GM18526 (cell line): Measurements from ENCODE around the gene TPGS2.

Experiments
- POLR2A ChIP-seq: IDR thresholded peaks from 3 replicates; pipeline ENCODE4 v1.6.1; 2011; ENCODE audit not compliant: insufficient read length; ENCODE audit errors: extremely low read depth

TPGS2 gene

DNA sequence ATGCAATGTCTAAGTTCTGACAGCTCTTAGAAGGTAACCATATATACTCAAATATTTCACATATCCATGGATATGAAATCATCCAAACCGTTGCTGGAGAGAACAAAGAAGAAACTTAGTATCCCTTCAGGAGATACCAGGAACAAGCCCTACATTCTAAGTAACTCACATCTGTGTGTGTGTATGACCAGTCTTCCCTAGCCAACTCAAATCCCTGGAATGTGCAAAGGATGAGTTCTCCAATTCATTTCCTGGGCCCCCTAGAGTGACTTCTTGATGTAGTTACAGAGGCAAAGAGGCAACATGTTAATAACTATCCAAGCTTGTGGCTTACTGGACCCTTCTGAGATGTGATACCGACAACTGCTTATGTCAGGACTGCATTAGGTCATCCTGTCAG is 20.1 kb downstream of the TPGS2 start:
- TF ChIP-seq POLR2A = no peak

DNA sequence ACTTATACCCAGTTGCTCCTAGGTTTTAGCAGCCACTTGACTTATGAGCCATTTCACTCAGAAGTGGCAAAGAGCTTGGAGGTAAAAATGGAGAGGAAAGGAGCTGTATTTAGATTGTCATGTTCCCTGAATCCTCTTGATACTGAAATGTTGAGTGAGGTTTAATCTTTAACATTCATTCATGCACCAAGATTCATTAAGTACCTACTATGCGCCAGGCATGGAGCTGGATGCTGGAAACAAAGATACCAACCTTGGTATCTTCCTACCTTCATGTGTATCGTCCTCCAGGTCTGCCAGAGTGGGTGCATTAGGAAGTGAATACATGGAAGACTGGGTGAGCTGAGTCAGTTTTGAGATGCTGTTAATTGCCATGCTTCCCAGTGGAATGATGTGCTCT is 23.7 kb downstream of the TPGS2 start:
- no peak for TF ChIP-seq POLR2A

DNA sequence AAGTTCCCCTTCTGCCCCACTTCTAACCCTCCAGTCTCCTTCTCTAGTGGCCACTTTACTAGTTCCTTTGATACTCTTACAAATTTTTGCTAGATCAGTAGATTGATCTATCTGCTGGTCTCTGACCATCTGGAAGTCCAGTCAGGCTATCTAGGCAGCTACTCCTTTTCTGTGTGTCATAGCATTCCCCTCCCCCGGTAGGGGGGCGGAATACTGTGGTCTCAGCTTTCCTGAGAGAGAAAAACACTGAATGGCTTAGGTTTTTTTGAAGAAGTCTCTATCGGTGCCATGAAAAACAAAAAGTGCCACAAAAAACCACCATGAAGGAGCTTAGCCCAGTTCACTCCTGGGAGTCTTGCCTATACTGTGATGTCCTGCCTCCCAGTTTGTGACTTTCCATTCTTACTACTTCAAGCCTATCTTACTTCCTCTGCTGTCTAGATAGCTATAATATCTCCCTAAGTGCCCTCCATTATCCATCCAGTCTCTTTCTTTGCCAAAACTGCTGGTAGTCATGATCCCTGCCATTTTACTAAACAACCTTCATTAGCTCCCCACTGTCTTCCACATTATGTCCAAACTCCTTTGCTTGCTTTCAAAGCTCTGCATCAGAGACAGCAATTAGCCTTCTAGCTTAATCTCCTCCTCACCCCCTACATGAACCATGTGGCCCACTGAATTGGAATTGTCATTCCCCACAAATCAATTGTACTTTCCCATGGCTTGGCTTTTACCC is 29.9 kb downstream of the TPGS2 start:
- TF ChIP-seq POLR2A = no peak

DNA sequence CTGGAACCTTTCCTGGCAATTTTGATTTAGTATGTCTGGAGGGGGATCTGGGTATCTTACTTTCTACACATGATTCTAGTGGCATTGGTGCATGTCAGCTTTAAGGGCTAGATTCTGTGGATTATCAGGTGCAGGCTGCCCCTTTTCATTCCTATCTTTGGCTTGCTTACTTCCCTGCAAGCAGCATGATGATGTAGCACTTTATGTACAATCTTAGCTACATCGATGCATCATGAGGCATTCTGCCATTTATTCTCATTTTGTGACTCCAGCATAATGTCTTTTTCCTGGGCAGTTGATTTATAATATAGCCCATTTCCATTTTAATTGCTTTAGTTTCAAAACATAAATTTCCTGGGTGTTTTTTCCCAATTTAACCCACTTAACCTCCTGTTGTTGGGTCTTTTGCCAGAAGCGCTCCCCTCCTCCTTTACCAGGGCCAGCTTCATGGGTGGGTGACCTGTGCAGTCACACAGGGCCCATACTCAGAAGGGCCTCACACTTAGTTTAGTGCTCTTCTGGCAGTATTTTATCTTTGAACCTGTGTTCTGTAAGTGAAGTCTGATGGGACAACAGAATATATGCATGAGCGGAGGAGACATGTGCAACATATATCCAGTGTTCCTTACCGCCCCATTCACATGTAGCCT is 36.0 kb downstream of the TPGS2 start:
- TF ChIP-seq POLR2A = no peak

DNA sequence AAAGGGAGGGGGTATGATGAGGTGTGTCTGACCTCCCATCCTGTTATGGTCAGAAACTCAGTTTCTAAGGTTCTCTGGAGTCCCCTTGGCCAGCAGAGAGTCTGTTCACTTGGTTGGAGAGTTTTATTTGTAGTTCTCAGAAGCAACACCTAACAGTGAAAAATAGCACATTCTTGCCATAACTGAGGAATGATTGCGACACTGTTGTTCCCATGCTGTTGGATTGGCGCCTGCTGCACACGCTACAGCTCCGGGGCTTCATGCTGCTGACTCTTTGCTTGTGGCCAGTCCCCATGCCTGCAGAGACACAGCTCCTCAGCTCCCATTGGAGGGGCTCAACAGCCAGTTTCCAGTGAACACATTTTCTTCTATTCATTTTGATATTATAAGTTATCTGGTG is 42.1 kb downstream of the TPGS2 start:
- no peak for TF ChIP-seq POLR2A

DNA sequence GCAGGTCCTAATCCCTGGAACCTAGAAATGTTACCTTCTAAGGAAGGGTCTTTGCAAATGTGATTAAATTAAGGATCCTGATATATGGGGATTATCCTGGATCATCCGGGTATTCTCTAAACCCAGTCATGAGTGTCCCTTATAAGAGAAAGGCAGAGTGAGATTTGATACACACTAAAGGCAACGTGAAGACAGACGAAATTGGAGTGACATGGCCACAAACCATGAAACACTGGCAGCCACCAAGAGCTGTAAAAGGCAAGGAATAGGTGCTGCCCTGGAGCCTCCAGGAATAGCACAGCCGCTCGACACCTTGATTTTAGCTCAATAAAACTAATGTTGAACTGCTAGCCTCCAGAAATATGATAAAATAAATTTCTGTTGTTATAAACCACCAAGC is 45.0 kb downstream of the TPGS2 start:
- no peak for TF ChIP-seq POLR2A

DNA sequence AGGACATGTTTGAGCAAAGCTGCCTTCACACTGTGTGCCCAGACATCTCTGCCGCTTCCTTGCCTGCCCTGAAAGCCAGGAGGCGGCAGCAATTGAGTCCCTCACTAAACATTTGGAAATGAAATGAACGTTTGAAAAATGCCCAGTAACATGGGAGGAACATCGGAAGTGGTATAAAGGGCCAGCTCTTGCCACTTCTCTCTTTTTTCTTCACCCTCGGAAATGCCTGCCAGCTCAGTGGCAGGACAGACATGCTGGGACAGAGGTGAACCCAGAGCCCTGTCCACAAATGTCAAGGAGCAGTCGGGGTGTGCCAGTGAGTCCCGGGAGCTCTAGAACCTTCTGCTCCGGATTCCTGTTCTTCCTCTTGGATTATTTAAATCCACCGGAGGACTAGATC is 46.1 kb downstream of the TPGS2 start:
- no peak for TF ChIP-seq POLR2A

DNA sequence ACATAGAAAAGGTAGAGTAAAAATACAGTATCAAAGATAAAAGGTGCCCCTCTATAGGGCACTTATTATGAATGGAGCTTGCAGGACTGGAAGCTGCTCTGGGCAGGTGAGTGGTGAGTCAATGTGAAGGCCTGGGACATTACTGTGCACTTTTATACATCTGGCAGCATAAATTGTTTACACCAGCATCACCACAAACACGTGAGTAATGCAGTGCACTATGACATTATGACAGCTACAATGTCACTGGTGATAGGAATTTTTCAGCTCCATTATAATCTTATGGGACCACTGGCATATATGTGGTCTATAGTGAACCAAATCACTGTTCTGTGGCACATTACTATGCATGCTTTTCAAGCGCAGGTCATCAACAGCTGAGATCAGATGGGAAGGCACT is 48.1 kb downstream of the TPGS2 start:
- no peak for TF ChIP-seq POLR2A

DNA sequence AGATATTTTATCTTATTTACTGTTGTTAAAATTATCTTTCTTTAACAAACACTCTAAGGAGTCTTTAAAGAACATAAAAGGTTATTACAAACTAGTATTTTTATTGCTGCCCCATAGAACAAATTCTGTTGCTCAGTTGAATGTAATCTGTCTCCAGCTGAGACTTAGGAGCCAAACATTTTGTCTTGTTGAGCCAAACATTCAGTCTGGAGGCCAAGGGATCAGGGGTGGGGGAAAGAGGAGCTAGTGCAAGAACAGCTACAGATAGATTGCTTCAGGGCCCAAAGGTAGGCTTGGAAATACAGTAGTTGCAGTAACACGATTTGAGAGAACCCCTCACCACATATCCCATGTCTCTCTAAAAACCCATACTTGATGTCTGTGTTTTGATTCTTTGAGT is 51.2 kb downstream of the TPGS2 start:
- no peak for TF ChIP-seq POLR2A

DNA sequence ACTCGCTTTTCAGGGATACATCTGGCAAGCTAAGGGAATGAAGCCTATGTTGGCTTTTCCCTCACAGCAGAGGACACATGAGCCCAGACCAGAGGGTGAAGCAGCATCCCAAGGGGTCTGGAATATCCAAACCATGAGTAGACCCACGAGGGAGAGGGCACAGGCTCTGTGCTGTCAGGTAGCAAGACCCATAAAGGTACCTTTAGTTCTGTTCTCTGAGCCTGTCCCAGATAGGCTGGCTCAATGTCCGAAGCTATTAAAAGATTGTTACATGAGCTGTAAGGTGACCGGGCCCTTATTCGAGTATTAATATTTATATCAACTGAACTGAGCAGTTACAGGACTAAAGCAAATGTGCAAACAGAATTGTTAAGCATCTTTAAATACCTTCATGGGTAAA is 52.2 kb downstream of the TPGS2 start:
- TF ChIP-seq POLR2A = no peak

DNA sequence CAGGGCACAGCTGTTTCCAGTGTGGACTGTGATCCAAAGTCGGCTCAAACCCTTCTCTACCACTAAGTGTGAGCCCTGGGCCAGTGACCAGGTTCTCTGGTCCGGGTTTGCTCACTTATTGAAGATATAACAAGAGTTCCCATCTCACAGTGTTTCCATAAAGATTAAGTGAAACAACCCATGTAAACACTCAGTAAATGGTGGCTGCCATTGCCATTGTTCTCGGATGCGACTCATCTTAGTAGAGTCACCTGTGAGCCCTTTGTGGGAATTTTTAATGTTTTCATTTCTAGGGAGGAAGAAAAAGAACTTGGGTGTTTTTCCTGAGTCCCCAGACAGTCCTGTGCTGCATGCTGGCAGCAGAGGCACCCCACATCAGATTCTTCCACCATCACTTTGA is 53.4 kb downstream of the TPGS2 start:
- no peak for TF ChIP-seq POLR2A

DNA sequence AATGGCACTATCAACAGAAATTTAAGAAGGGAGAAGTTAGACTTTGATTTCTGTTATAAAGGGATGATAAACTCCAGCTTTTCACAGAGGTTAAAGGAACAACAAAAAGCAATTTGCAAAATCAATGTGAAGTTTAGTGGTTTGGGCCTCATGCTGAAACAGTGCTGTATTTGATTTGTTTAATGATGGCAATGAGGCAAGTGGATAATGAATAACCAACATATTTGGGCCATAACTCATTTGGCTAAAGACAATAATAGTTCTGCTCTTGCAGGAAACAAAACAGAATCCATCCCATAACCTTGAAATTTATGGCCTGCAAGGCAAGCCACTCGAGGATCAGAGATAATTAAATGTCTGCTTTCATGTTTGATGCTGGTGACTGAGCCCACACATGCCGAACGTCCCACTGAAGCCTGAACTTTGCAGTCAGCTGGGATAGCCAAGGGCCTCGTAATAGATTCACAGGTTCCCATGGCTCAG is 56.5 kb downstream of the TPGS2 start:
- TF ChIP-seq POLR2A = no peak

DNA sequence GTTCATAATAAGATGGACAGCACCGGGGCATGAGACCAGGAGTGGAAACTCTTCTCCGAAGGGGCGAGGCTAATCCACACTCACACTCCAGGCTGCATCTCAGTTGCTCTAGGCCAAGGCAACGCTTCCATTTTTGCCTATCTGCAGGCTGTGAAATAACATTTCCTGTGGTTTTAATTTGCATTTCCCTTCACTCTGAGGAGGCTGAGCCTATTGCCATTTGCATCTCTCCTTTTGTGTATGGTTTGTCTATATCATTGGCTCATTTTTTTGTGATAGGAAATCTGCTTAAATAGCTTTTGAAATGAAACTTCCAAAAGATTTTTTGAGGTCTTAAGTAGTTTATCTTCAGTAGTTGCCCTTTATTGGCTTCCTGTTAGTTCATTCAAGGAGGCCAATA is 57.6 kb downstream of the TPGS2 start:
- no peak for TF ChIP-seq POLR2A

DNA sequence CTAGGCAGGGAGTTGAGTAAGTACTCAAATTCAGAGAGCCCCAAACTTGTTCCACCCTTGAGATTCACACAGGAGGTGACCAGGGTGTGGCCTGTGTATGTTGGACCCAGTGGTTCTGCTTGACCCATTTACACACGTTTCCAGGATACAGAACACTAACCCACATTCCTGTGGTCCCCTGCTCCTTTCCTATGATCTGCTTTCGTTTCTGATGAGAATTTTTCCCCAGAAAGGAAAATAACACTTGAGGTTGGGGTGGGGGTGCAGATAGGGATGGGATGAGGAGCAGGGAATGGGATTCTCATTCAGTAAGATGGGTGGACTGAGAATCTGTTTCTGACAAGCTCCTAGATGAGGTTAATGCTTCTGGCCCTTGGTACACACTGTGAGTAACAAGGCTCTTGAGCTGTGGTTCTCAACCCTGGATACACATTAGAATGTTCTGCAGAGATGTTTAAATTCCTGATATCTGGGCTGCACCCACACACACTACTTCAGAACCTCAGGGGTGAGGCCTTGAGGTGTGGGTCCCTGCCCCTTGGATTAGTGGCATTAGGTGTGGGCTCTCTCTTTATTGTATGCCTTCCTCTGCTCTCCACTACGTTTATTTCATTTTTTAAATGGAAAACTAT is 58.4 kb downstream of the TPGS2 start:
- no peak for TF ChIP-seq POLR2A

DNA sequence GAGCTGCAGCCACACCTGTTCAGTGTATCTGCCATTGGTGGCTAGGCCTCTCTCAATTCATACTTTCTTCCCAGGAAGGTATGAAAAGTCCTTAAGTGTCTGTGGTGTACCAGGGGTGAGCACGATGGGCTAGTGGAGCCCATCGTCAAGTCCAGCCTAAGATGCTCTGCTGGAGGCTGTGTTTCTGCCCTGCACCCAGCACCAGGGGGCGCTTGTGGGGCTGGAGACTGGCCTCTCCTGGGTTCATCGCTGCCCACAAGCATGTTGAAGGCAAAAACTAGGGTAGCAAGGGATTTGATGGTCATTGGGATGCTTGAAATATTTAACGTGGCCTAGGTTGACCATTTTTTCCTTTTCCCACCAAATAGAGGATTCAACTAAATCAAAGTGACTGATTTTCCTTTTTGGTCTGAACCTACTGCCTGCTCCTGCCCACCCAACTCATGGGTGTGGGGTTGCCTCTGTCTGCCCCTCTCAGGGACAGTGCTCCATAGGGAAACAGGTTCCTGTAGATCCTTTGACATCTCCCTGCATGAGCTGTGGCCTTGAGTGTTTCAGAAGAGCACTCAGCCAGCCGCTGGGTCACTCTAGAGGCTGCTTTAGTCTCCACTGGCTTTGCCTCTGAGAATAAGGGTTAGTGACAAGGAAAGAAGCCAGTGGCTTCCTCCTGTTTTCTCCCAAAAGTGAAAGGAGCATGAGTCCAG is 59.0 kb downstream of the TPGS2 start:
- TF ChIP-seq POLR2A = no peak

DNA sequence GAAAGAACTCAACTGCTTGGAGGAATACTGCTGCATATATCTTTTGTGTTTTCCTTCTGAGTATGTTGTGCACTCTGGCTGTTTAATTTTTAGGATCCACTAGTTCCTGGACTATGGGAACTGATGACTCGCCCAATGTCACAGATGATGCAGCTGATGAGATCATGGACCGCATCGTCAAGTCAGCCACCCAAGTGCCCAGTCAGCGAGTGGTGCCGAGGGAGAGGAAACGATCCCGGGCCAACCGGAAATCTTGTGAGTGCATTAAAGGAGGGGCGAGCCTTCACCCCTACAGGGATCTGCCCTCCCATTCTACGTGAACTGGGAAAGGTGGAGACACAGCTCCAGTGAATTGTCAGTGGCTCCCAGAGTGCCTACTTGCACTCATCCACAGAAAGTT is 59.6 kb downstream of the TPGS2 start:
- TF ChIP-seq POLR2A = no peak
